Measurements from ENCODE around the gene TEF. TPM values are rescaled to one million over a fixed set of nuclear protein-coding genes. Genes with fewer than 3 reads are reported as not detected.

The TEF gene
- total RNA-seq, 1 donor = 8.6 TPM

GRCh38 chr22:41447435-41448188, 65.9 kb downstream of the TEF start:
- TF ChIP-seq CTCF (IDR thresholded peaks at IDR 0.05; ENCODE audit: insufficient read depth, low read depth, low read length) = no peak
- H3K4me3 ChIP-seq (ENCODE audit: low read depth, low read length) = peak overlapping the region; percentile 100
- peak; percentile 68 for DNase-seq (ENCODE audit: low read depth)

GRCh38 chr22:41448189-41448808, 66.6 kb downstream of the TEF start:
- DNase-seq (ENCODE audit: low read depth) = peak; percentile 100
- no peak for TF ChIP-seq CTCF (IDR thresholded peaks at IDR 0.05; ENCODE audit: insufficient read depth, low read depth, low read length)
- H3K4me3 ChIP-seq (ENCODE audit: low read depth, low read length) = peak overlapping the region; percentile 100

Small RNA genes lying within 50 kb of the gene (small RNA-seq; reads per million reads assigned to genes)
- not detected for gene RNU6-495P

Other genes starting within 250 kb of the TEF start
- 23.2 and 32.0 TPM in 2 replicates for gene L3MBTL2, start 176.6 kb upstream of the TEF start, total RNA-seq
- 0.43 and 0.64 TPM in 2 replicates for gene CHADL, start 141.0 kb upstream of the TEF start, total RNA-seq
- 60.2 and 95.9 TPM in 2 replicates for gene RANGAP1, start 95.8 kb upstream of the TEF start, total RNA-seq
- gene ZC3H7B, start 80.4 kb upstream of the TEF start, total RNA-seq = 68.0 and 80.3 TPM in 2 replicates
- gene TOB2, start 64.9 kb downstream of the TEF start, total RNA-seq = 23.2 and 35.4 TPM in 2 replicates
- gene PHF5A, start 86.8 kb downstream of the TEF start, total RNA-seq = 38.0 and 51.0 TPM in 2 replicates
- gene ACO2, start 87.2 kb downstream of the TEF start, total RNA-seq = 50.6 and 69.1 TPM in 2 replicates
- gene POLR3H, start 162.5 kb downstream of the TEF start, total RNA-seq = 24.8 and 28.1 TPM in 2 replicates
- 1.9 and 2.2 TPM in 2 replicates for gene CSDC2, start 179.1 kb downstream of the TEF start, total RNA-seq
- 13.8 and 21.6 TPM in 2 replicates for gene PMM1, start 207.9 kb downstream of the TEF start, total RNA-seq
- gene DESI1, start 239.1 kb downstream of the TEF start, total RNA-seq = 23.5 and 27.6 TPM in 2 replicates
- 302 and 350 TPM in 2 replicates for gene XRCC6, start 239.4 kb downstream of the TEF start, total RNA-seq